Mammary epithelial cell (primary cell): ENCODE measurements around the gene TP53.
A peak's percentile ranks its signal among the peaks of the same experiment; 100 is the strongest.

Experiments
- CTCF ChIP-seq, 2 donors: IDR thresholded peaks in 1 of 2; conservative IDR thresholded peaks in 1 of 2; 2 replicates each; pipeline ENCODE4 v1.5.1; 2011 to 2012; ENCODE audit warnings: inconsistent platforms in 2 of 2, low read length in 2 of 2, mild to moderate bottlenecking in 2 of 2, control low read depth in 1 of 2, low read depth in 1 of 2; ENCODE audit not compliant: insufficient read depth in 1 of 2; ENCODE audit errors: extremely low read depth in 1 of 2
- EZH2 ChIP-seq: IDR thresholded peaks from 2 replicates; pipeline ENCODE4 v1.6.1; 2012; ENCODE audit warnings: low read length, inconsistent platforms, borderline replicate concordance

- TF ChIP-seq CTCF (conservative IDR thresholded peaks at IDR 0.05 in 1 of 2, IDR thresholded peaks at IDR 0.05 in 1 of 2; ENCODE audit: extremely low read depth in 1 of 2, insufficient read depth in 1 of 2, low read depth in 1 of 2, low read length in 2 of 2) (peak; percentile 61 to 77), EZH2 (no peak)
Measured at GRCh38 chr17:7632492-7632894, 54.8 kb downstream of the TP53 start.
